Right lobe of liver (tissue), 4 donors: ENCODE measurements around the gene REN.

Experiments
- CTCF ChIP-seq, 4 donors: fragments of 200-600 bp in 3 of 4; fragments of 450-650 bp in 1 of 4; IDR thresholded peaks; one replicate each; pipeline versions ENCODE4 v1.5.1 to v1.8.0; 2016 to 2022; ENCODE audit warnings: antibody characterized with exemption in 4 of 4, mild to moderate bottlenecking in 2 of 4
- POLR2A ChIP-seq: fragments of 450-650 bp; IDR thresholded peaks from one replicate; pipeline ENCODE4 v1.6.1; 2017; ENCODE audit warnings: antibody characterized with exemption, mild to moderate bottlenecking
- donor health status: DM: no; HTN: no; CAD: no.
- donor health status: DM: no; HTN: no; CAD: no.
- donor health status: DM: no; HTN: yes; CAD: no.

- TF ChIP-seq CTCF (IDR thresholded peaks at IDR 0.05) (peak in 1 of 4 donors; percentile 7), POLR2A (no peak)
Measured at GRCh38 chr1:204206121-204206520, 40.0 kb upstream of the REN start.
